ENCODE data around the gene MSI2.

Gene MSI2

DNA sequence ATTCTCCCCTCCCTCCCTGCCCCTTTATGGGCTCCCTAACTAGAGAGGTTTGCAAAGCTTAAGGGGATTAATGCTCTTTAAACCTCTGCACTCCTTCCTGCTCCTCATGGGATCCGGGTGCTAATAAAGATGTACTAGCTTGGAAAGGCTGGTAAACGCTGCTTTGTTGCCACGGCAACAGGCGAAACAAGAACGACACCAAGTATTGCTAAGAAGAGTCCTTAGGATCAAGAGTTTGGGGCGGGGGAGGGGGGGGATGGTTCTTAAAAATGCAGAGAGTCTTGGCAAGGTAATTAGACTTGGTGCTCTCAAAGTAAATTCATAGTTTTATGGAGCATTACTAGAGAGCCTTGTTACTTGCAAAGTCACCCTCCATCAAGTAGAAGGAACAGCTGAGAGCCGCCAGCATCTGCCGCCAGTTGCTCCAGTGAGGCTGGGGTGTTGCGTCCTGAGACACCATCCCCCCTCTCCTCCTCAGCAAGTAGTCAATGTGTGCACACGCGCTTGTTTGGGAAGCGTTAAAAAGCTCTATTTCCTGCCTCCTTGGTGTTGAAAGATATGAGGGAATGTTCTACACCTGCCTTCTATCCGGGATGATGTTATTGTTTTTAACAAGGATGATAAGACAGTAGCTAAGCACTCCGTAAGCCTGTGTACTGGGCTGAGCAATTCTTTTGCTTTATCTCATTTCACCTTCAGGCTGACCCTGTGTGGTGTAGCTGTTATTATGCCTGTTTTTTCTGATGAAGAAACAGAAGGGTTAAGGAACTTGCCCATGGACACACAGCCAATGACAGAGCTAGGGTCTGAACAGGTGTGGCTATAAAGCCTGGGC, 297.9 kb downstream of the MSI2 start:
- H3K9me3 ChIP-seq (ENCODE audit: insufficient read depth, low read length): no peaks in the 10 kb centered on the region
- H3K9me2 ChIP-seq (replicated peaks; ENCODE audit: insufficient read depth, low read length): no peaks in the 10 kb centered on the region
- no peak overlapping the region for H3K4me2 ChIP-seq (ENCODE audit: low read depth, low read length, poor library complexity, severe bottlenecking)
- no peaks in the 10 kb centered on the region for H4K20me1 ChIP-seq (ENCODE audit: low read depth, low read length)
- H2AFZ ChIP-seq (ENCODE audit: low read depth, low read length, severe bottlenecking): no peak overlapping the region
- H3K79me2 ChIP-seq (ENCODE audit: insufficient read depth, low read length): peaks cover 18% of the 10 kb centered on the region; the same call in 1 of the 2 replicates
- H3K36me3 ChIP-seq (ENCODE audit: low read length): no peaks in the 10 kb centered on the region
- no peaks in the 10 kb centered on the region for H3K27me3 ChIP-seq (ENCODE audit: low read length)
- H3K4me3 ChIP-seq (ENCODE audit: insufficient read depth, low read length, poor library complexity, severe bottlenecking): no peak overlapping the region
- TF ChIP-seq, protein P1, sequence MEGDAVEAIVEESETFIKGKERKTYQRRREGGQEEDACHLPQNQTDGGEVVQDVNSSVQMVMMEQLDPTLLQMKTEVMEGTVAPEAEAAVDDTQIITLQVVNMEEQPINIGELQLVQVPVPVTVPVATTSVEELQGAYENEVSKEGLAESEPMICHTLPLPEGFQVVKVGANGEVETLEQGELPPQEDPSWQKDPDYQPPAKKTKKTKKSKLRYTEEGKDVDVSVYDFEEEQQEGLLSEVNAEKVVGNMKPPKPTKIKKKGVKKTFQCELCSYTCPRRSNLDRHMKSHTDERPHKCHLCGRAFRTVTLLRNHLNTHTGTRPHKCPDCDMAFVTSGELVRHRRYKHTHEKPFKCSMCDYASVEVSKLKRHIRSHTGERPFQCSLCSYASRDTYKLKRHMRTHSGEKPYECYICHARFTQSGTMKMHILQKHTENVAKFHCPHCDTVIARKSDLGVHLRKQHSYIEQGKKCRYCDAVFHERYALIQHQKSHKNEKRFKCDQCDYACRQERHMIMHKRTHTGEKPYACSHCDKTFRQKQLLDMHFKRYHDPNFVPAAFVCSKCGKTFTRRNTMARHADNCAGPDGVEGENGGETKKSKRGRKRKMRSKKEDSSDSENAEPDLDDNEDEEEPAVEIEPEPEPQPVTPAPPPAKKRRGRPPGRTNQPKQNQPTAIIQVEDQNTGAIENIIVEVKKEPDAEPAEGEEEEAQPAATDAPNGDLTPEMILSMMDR (IDR thresholded peaks at IDR 0.05; ENCODE audit: insufficient read depth, low read length, poor library complexity, severe bottlenecking): no peak
- no peak for TF ChIP-seq EZH2phosphoT487 (conservative IDR thresholded peaks at IDR 0.05; ENCODE audit: low read length)
- no peak overlapping the region for H3K9ac ChIP-seq (ENCODE audit: low read length)
- 0 out of 2 replicates have a peak overlapping the region, but pooled peaks have one; percentile 95 for H3K27ac ChIP-seq (ENCODE audit: low read depth, low read length)
- H3F3A ChIP-seq (ENCODE audit: insufficient read depth): peaks cover 15% of the 10 kb centered on the region

DNA sequence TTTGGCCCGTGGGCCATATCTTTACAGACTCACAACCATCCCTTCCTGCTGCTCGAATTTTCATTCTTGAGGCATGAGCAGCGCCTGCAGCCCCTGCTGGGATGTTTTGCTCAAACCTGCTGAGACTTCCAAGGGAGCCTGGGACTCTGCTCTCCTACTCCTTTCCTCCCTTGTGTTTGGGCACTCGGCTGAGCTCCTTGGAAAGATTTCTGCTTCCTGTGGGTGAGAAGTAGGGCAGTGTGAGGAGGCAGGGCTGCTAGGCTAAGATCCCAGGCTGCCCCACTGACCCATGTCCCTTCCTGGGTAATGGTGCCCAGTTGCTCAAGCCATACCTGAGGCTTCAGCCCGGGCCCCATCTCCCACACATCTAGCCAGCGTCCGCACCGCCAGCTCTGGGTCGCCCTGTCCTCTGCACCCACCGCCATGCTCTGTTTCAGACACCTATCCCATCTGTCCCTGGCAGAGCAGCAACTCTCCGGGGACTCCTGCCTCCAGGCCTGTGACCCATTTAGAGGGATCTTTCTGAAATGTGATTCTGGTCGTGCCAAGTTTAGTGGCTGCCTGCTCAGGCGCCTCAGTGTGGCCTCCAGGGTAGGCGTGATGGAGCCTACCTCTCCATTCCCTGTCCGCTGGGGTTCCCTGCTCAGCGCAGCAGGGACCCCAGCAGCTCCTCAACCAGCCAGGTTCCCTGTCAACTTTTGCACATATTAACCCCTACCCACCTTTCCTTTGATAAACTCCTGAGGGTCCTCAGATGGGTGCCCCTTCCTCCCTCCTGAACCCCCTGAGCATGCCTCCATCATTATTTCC, 298.7 kb downstream of the MSI2 start:
- H3K9ac ChIP-seq (ENCODE audit: low read length): no peak overlapping the region
- H3F3A ChIP-seq (ENCODE audit: insufficient read depth): peaks cover 15% of the 10 kb centered on the region
- H3K27me3 ChIP-seq (ENCODE audit: low read length): no peaks in the 10 kb centered on the region
- no peak overlapping the region for H3K27ac ChIP-seq (ENCODE audit: low read depth, low read length)
- TF ChIP-seq EZH2phosphoT487 (conservative IDR thresholded peaks at IDR 0.05; ENCODE audit: low read length): no peak
- TF ChIP-seq, protein P1 (IDR thresholded peaks at IDR 0.05; ENCODE audit: insufficient read depth, low read length, poor library complexity, severe bottlenecking): no peak
- H4K20me1 ChIP-seq (ENCODE audit: low read depth, low read length): no peaks in the 10 kb centered on the region
- no peak overlapping the region for H3K4me3 ChIP-seq (ENCODE audit: insufficient read depth, low read length, poor library complexity, severe bottlenecking)
- no peak overlapping the region for H2AFZ ChIP-seq (ENCODE audit: low read depth, low read length, severe bottlenecking)
- no peaks in the 10 kb centered on the region for H3K36me3 ChIP-seq (ENCODE audit: low read length)
- peaks cover 13% of the 10 kb centered on the region; the same call in 1 of the 2 replicates for H3K79me2 ChIP-seq (ENCODE audit: insufficient read depth, low read length)
- H3K4me2 ChIP-seq (ENCODE audit: low read depth, low read length, poor library complexity, severe bottlenecking): no peak overlapping the region
- no peaks in the 10 kb centered on the region for H3K9me2 ChIP-seq (replicated peaks; ENCODE audit: insufficient read depth, low read length)
- no peaks in the 10 kb centered on the region for H3K9me3 ChIP-seq (ENCODE audit: insufficient read depth, low read length)

DNA sequence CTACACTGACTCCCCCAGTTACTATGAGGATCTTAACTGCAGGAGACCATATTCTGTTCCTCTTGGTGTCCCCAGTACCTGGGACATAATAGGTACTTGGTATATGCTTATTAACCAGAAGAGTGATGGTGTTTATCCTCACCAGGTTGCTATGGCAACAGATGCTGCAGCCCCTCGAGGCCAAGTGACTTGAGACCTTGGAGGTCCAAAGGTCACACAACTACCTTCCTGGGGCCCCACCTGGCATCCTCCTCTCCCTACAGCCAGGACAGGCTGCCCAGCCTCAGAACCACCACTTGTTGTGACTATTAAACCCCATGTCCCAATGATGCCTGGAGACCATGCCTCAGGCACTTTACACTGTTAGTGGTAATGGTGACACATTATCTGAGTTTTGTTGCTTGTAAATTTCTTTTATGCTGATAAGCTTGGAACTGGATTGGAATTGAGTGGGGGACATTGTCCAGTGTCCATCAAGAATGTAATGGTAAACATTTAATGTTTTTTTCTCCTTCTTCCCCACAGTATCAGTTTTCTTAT, 299.4 kb downstream of the MSI2 start:
- peaks cover 13% of the 10 kb centered on the region; the same call in 1 of the 2 replicates for H3K79me2 ChIP-seq (ENCODE audit: insufficient read depth, low read length)
- no peak overlapping the region for H3K9ac ChIP-seq (ENCODE audit: low read length)
- H3K4me3 ChIP-seq (ENCODE audit: insufficient read depth, low read length, poor library complexity, severe bottlenecking): no peak overlapping the region
- H3F3A ChIP-seq (ENCODE audit: insufficient read depth): peaks cover 8% of the 10 kb centered on the region
- no peaks in the 10 kb centered on the region for H3K9me2 ChIP-seq (replicated peaks; ENCODE audit: insufficient read depth, low read length)
- no peak overlapping the region for H2AFZ ChIP-seq (ENCODE audit: low read depth, low read length, severe bottlenecking)
- no peaks in the 10 kb centered on the region for H4K20me1 ChIP-seq (ENCODE audit: low read depth, low read length)
- TF ChIP-seq, protein P1 (IDR thresholded peaks at IDR 0.05; ENCODE audit: insufficient read depth, low read length, poor library complexity, severe bottlenecking): no peak
- TF ChIP-seq EZH2phosphoT487 (conservative IDR thresholded peaks at IDR 0.05; ENCODE audit: low read length): no peak
- H3K27me3 ChIP-seq (ENCODE audit: low read length): no peaks in the 10 kb centered on the region
- no peaks in the 10 kb centered on the region for H3K36me3 ChIP-seq (ENCODE audit: low read length)
- H3K9me3 ChIP-seq (ENCODE audit: insufficient read depth, low read length): no peaks in the 10 kb centered on the region
- no peak overlapping the region for H3K4me2 ChIP-seq (ENCODE audit: low read depth, low read length, poor library complexity, severe bottlenecking)
- no peak overlapping the region for H3K27ac ChIP-seq (ENCODE audit: low read depth, low read length)

Measured in SU-DHL-6 (cell line).